GM12878 (cell line): ENCODE measurements around the gene SPTY2D1. TPM values are rescaled to one million over a fixed set of nuclear protein-coding genes. Genes with fewer than 3 reads are reported as not detected.

ENCODE experiments used
- BCL3 ChIP-seq: IDR thresholded peaks from 2 replicates; pipeline ENCODE4 v1.6.1; 2011; ENCODE audit warnings: borderline replicate concordance, low read depth, mild to moderate bottlenecking, moderate library complexity, low read length; ENCODE audit not compliant: insufficient read depth, poor library complexity, severe bottlenecking
- BMI1 ChIP-seq: fragments of 450-650 bp; IDR thresholded peaks from 2 replicates; pipeline ENCODE4 v1.6.1; 2016; ENCODE audit warnings: mild to moderate bottlenecking, moderate library complexity, borderline replicate concordance
- BRCA1 ChIP-seq: IDR thresholded peaks from 2 replicates; pipeline ENCODE4 v1.6.1; 2011; ENCODE audit warnings: low read depth, low read length, improper control_type of control experiment
- CBX3 ChIP-seq: fragments of 200-600 bp; sonication (generic); IDR thresholded peaks from 2 replicates; pipeline ENCODE4 v1.6.1; 2016; ENCODE audit warnings: low read depth, borderline replicate concordance
- HSF1 ChIP-seq: fragments of 150-350 bp; IDR thresholded peaks from 2 replicates; pipeline ENCODE4 v1.6.1; 2014; ENCODE audit warnings: mild to moderate bottlenecking, low read depth, low read length
- IKZF2 ChIP-seq, 2 experiments: fragments of 450-650 bp; IDR thresholded peaks; 2 replicates each; pipeline ENCODE4 v1.6.1; 2017; ENCODE audit warnings: mild to moderate bottlenecking in 2 of 2, moderate library complexity in 2 of 2
- NFIC ChIP-seq: IDR thresholded peaks from 2 replicates; pipeline ENCODE4 v1.6.1; 2012; ENCODE audit warnings: low read depth, mild to moderate bottlenecking, inconsistent platforms, low read length, moderate library complexity
- NFXL1 ChIP-seq: fragments of 450-650 bp; IDR thresholded peaks from 2 replicates; pipeline ENCODE4 v1.6.1; 2017; ENCODE audit warnings: antibody characterized with exemption, mild to moderate bottlenecking, borderline replicate concordance
- NFYB ChIP-seq: IDR thresholded peaks from 2 replicates; pipeline ENCODE4 v1.6.1; 2011; ENCODE audit warnings: low read depth, mild to moderate bottlenecking, low read length, improper control_type of control experiment, moderate library complexity; ENCODE audit not compliant: insufficient read depth
- NKRF ChIP-seq: fragments of 450-650 bp; conservative IDR thresholded peaks from 2 replicates; pipeline ENCODE4 v1.6.1; 2017; ENCODE audit warnings: mild to moderate bottlenecking, moderate library complexity
- PAX8 ChIP-seq: fragments of 450-650 bp; IDR thresholded peaks from 2 replicates; pipeline ENCODE4 v1.6.1; 2017; ENCODE audit warnings: mild to moderate bottlenecking, moderate library complexity
- PKNOX1 ChIP-seq: fragments of 450-650 bp; IDR thresholded peaks from 2 replicates; pipeline ENCODE4 v1.6.1; 2016; ENCODE audit warnings: mild to moderate bottlenecking
- POLR2A ChIP-seq: IDR thresholded peaks from 2 replicates; pipeline ENCODE4 v1.6.1; 2011; ENCODE audit warnings: low read depth, mild to moderate bottlenecking, low read length
- RB1 ChIP-seq: fragments of 450-650 bp; formaldehyde crosslinking; IDR thresholded peaks from 2 replicates; pipeline ENCODE4 v1.6.1; 2017; ENCODE audit warnings: mild to moderate bottlenecking, borderline replicate concordance
- RFX5 ChIP-seq: IDR thresholded peaks from 2 replicates; pipeline ENCODE4 v1.6.1; 2011; ENCODE audit warnings: low read depth, low read length, improper control_type of control experiment
- SIN3A ChIP-seq: IDR thresholded peaks from 2 replicates; pipeline ENCODE4 v1.6.1; 2012; ENCODE audit warnings: low read depth, low read length, improper control_type of control experiment
- SIX5 ChIP-seq: IDR thresholded peaks from 2 replicates; pipeline ENCODE4 v1.6.1; 2011; ENCODE audit warnings: mild to moderate bottlenecking, low read depth, low read length, moderate library complexity; ENCODE audit not compliant: severe bottlenecking
- TARDBP ChIP-seq: IDR thresholded peaks from 2 replicates; pipeline ENCODE4 v1.6.1; 2016; ENCODE audit warnings: borderline replicate concordance
- YBX1 ChIP-seq: fragments of 450-650 bp; IDR thresholded peaks from 2 replicates; pipeline ENCODE4 v1.6.1; 2016; ENCODE audit warnings: antibody characterized with exemption
- ZNF592 ChIP-seq: fragments of 450-650 bp; IDR thresholded peaks from 2 replicates; pipeline ENCODE4 v1.6.1; 2017; ENCODE audit warnings: mild to moderate bottlenecking, moderate library complexity
- polyA plus RNA-seq, 11 experiments: library from polyadenylated mRNA; depleted of rRNA in 4 of 11; unstranded in 6 of 11; stranded (reverse) in 5 of 11; fragments of >200 nt; fragmentation: Nextera tagmentation in 4 of 11; fragmentation: Illumina TruSeq in 1 of 11; extraction: Ambion mirVana in 4 of 11; extraction: Trizol in 1 of 11; gene quantifications; 1 replicate in 1 of 11; 2 replicates in 10 of 11; pipeline versions ENCODE4 v1.2.1 to v1.2.3, GENCODE V29; 2011 to 2016; ENCODE audit warnings: inconsistent platforms in 2 of 11, missing spikeins in 2 of 11, low read depth in 1 of 11
- total RNA-seq, 4 experiments: library from RNA; depleted of rRNA in 3 of 4; stranded (reverse); fragments of >200 nt in 3 of 4; fragmentation: Illumina TruSeq in 1 of 4; extraction: Trizol in 1 of 4; gene quantifications; 2 replicates each; pipeline versions ENCODE4 v1.2.1 to v1.2.3, GENCODE V29; 2013 to 2021

Gene SPTY2D1
- total and polyA plus RNA-seq, 10 of the 15 experiments (the other 5 are each of a cell fraction or from before 2014, with no cell fraction given): 4.6 to 31.1 (median 15.5) TPM

- peak; percentile 53 for TF ChIP-seq PKNOX1
- peak; percentile 78 for TF ChIP-seq NKRF
- no peak for TF ChIP-seq PAX8
- TF ChIP-seq YBX1: no peak
- peak; percentile 47; the same call in 1 of the 2 replicates for TF ChIP-seq RB1
- no peak for TF ChIP-seq CBX3
- TF ChIP-seq BMI1: no peak
- 0 out of 2 replicates have a peak, but pooled peaks have one; percentile 8 for TF ChIP-seq BRCA1
- no peak for TF ChIP-seq RFX5
- TF ChIP-seq TARDBP: no peak
- TF ChIP-seq NFYB: peak; percentile 81
- TF ChIP-seq NFIC: no peak
- peak; percentile 94 for TF ChIP-seq SIN3A
- TF ChIP-seq NFXL1: no peak
- TF ChIP-seq POLR2A: peak; percentile 97
- TF ChIP-seq SIX5: peak; percentile 51
- TF ChIP-seq HSF1: no peak
- TF ChIP-seq IKZF2 (IDR thresholded peaks at IDR 0.05): peak in 1 of 2 experiments; percentile 10; a peak in 1 of 4 replicates
- TF ChIP-seq ZNF592: no peak
- peak; percentile 5 for TF ChIP-seq BCL3
These were observed at the start of gene SPTY2D1 (continued) for GRCh38 chr11:18634140-18635032.
